NCI-H2227 (cell line): ENCODE measurements around the gene KRTAP10-1.

Experiments used
- DNase-seq: peaks from one replicate; lab custom pipeline; 2025; ENCODE audit not compliant: unreplicated experiment; lab: John Stamatoyannopoulos, UW

KRTAP10-1 gene

GRCh38 chr21:44529503-44530125 is 10.4 kb downstream of the KRTAP10-1 start:
- DNase-seq = no peak

- no peak for DNase-seq
These were observed 11.0 kb downstream of the KRTAP10-1 start for GRCh38 chr21:44529011-44529421.

GRCh38 chr21:44528634-44528995 is 11.4 kb downstream of the KRTAP10-1 start:
- no peak for DNase-seq

GRCh38 chr21:44527983-44528633 is 11.9 kb downstream of the KRTAP10-1 start:
- no peak for DNase-seq

GRCh38 chr21:44527156-44527982 is 12.6 kb downstream of the KRTAP10-1 start:
- DNase-seq = no peak

GRCh38 chr21:44526096-44526997 is 13.6 kb downstream of the KRTAP10-1 start:
- no peak for DNase-seq

GRCh38 chr21:44525391-44526095 is 14.5 kb downstream of the KRTAP10-1 start:
- no peak for DNase-seq

- no peak for DNase-seq
These were observed 15.3 kb downstream of the KRTAP10-1 start for GRCh38 chr21:44524414-44525371.

- no peak for DNase-seq
These were observed 16.2 kb downstream of the KRTAP10-1 start for GRCh38 chr21:44523567-44524413.

- no peak for DNase-seq
These were observed 17.2 kb downstream of the KRTAP10-1 start for GRCh38 chr21:44522753-44523204.

- DNase-seq = no peak
These were observed 17.9 kb downstream of the KRTAP10-1 start for GRCh38 chr21:44521928-44522752.

GRCh38 chr21:44521301-44521927 is 18.6 kb downstream of the KRTAP10-1 start:
- DNase-seq = no peak

- DNase-seq = no peak
These were observed 19.4 kb downstream of the KRTAP10-1 start for GRCh38 chr21:44520326-44521300.

- DNase-seq = no peak
These were observed 20.4 kb downstream of the KRTAP10-1 start for GRCh38 chr21:44519346-44520325.

GRCh38 chr21:44518686-44519085 is 21.3 kb downstream of the KRTAP10-1 start:
- DNase-seq = no peak
